ENCODE data around the gene ABLIM3.

Gene ABLIM3

GRCh38 chr5:149274939-149275338 is 133.6 kb downstream of the ABLIM3 start:
- WGBS, result 100% methylated on average over 1 of the region's 1 CpG
- Histone ChIP-seq H3K79me1 (replicated peaks; ENCODE audit: low read length, poor library complexity, severe bottlenecking) (peaks cover 26% of the 10 kb centered on the region), H2BK120ac (ENCODE audit: low read depth, low read length) (no peak overlapping the region), H3K4me3 (ENCODE audit: insufficient read depth in 1 of 2, low read depth in 1 of 2, low read length in 2 of 2) (no peak overlapping the region), H2BK15ac (ENCODE audit: low read depth, poor library complexity, severe bottlenecking) (no peak overlapping the region), H2AK5ac (ENCODE audit: low read length, severe bottlenecking) (no peak overlapping the region), H2BK12ac (ENCODE audit: low read length in 2 of 2) (no peak overlapping the region), H2BK5ac (ENCODE audit: low read depth, low read length, poor library complexity, severe bottlenecking) (no peak overlapping the region), H3K4me2 (ENCODE audit: low read length, poor library complexity, severe bottlenecking) (no peak overlapping the region), H2AFZ (ENCODE audit: low read depth, low read length) (no peak overlapping the region), H3K9me3 (ENCODE audit: control insufficient read depth, low read length) (no peaks in the 10 kb centered on the region), H3K4me1 (ENCODE audit: control insufficient read depth, insufficient read depth, low read depth, low read length) (peaks cover 11% of the 10 kb centered on the region), H3K36me3 (ENCODE audit: control insufficient read depth in 1 of 2, insufficient read depth in 2 of 2, low read depth in 1 of 2, low read length in 2 of 2) (peaks cover 0 to 3% of the 10 kb centered on the region in 2 experiments), H3K4ac (ENCODE audit: low read depth in 1 of 2, low read length in 2 of 2) (no peak overlapping the region), H3K18ac (ENCODE audit: low read depth in 1 of 2, low read length in 2 of 2) (no peak overlapping the region), H3K27me3 (ENCODE audit: control insufficient read depth in 1 of 2, insufficient read depth in 1 of 2, low read length in 2 of 2) (no peaks in the 10 kb centered on the region), H4K91ac (ENCODE audit: low read length) (peak overlapping the region; percentile 11), H4K8ac (ENCODE audit: low read length) (no peak overlapping the region), H3K27ac (ENCODE audit: low read length, poor library complexity, severe bottlenecking) (no peak overlapping the region), H3K23ac (ENCODE audit: low read length in 2 of 2) (no peak overlapping the region), H3K14ac (ENCODE audit: low read length in 2 of 2) (no peak overlapping the region), H3K9ac (ENCODE audit: low read length) (peak overlapping the region; percentile 24)
- no peak for DNase-seq

- no peak for DNase-seq
- H3K4me1 ChIP-seq (ENCODE audit: control insufficient read depth, insufficient read depth, low read depth, low read length), result peaks cover 6% of the 10 kb centered on the region
- WGBS, result 98% methylated on average over 4 of the region's 4 CpGs
- H2BK12ac ChIP-seq (ENCODE audit: low read length in 2 of 2), result no peak overlapping the region
- H3K79me1 ChIP-seq (replicated peaks; ENCODE audit: low read length, poor library complexity, severe bottlenecking), result peaks cover 34% of the 10 kb centered on the region
- no peak overlapping the region for H2BK15ac ChIP-seq (ENCODE audit: low read depth, poor library complexity, severe bottlenecking)
- no peak overlapping the region for H4K91ac ChIP-seq (ENCODE audit: low read length)
- no peak overlapping the region for H3K23ac ChIP-seq (ENCODE audit: low read length in 2 of 2)
- H3K9ac ChIP-seq (ENCODE audit: low read length), result no peak overlapping the region
- no peaks in the 10 kb centered on the region for H3K9me3 ChIP-seq (ENCODE audit: control insufficient read depth, low read length)
- H2AFZ ChIP-seq (ENCODE audit: low read depth, low read length), result no peak overlapping the region
- no peaks in the 10 kb centered on the region for H3K27me3 ChIP-seq (ENCODE audit: control insufficient read depth in 1 of 2, insufficient read depth in 1 of 2, low read length in 2 of 2)
- H2AK5ac ChIP-seq (ENCODE audit: low read length, severe bottlenecking), result no peak overlapping the region
- H3K4ac ChIP-seq (ENCODE audit: low read depth in 1 of 2, low read length in 2 of 2), result no peak overlapping the region
- H2BK120ac ChIP-seq (ENCODE audit: low read depth, low read length), result no peak overlapping the region
- no peak overlapping the region for H3K4me2 ChIP-seq (ENCODE audit: low read length, poor library complexity, severe bottlenecking)
- H3K27ac ChIP-seq (ENCODE audit: low read length, poor library complexity, severe bottlenecking), result no peak overlapping the region
- no peak overlapping the region for H4K8ac ChIP-seq (ENCODE audit: low read length)
- no peak overlapping the region for H3K18ac ChIP-seq (ENCODE audit: low read depth in 1 of 2, low read length in 2 of 2)
- H3K36me3 ChIP-seq (ENCODE audit: control insufficient read depth in 1 of 2, insufficient read depth in 2 of 2, low read depth in 1 of 2, low read length in 2 of 2), result peaks cover 0 to 8% of the 10 kb centered on the region in 2 experiments
- no peak overlapping the region for H3K14ac ChIP-seq (ENCODE audit: low read length in 2 of 2)
- H3K4me3 ChIP-seq (ENCODE audit: insufficient read depth in 1 of 2, low read depth in 1 of 2, low read length in 2 of 2), result no peak overlapping the region
- H2BK5ac ChIP-seq (ENCODE audit: low read depth, low read length, poor library complexity, severe bottlenecking), result no peak overlapping the region
Measured at GRCh38 chr5:149277801-149278200, 136.5 kb downstream of the ABLIM3 start.

GRCh38 chr5:149278451-149279210 is 137.3 kb downstream of the ABLIM3 start:
- Histone ChIP-seq H2AFZ (ENCODE audit: low read depth, low read length) (no peak overlapping the region), H3K27ac (ENCODE audit: low read length, poor library complexity, severe bottlenecking) (no peak overlapping the region), H3K4me1 (ENCODE audit: control insufficient read depth, insufficient read depth, low read depth, low read length) (peaks cover 3% of the 10 kb centered on the region), H3K9ac (ENCODE audit: low read length) (no peak overlapping the region), H3K36me3 (ENCODE audit: control insufficient read depth in 1 of 2, insufficient read depth in 2 of 2, low read depth in 1 of 2, low read length in 2 of 2) (peaks cover 0 to 8% of the 10 kb centered on the region in 2 experiments), H2BK12ac (ENCODE audit: low read length in 2 of 2) (no peak overlapping the region), H2BK5ac (ENCODE audit: low read depth, low read length, poor library complexity, severe bottlenecking) (no peak overlapping the region), H4K8ac (ENCODE audit: low read length) (peak overlapping the region; percentile 36), H3K4me3 (ENCODE audit: insufficient read depth in 1 of 2, low read depth in 1 of 2, low read length in 2 of 2) (no peak overlapping the region), H3K27me3 (ENCODE audit: control insufficient read depth in 1 of 2, insufficient read depth in 1 of 2, low read length in 2 of 2) (no peaks in the 10 kb centered on the region), H4K91ac (ENCODE audit: low read length) (peak overlapping the region; percentile 31), H2BK15ac (ENCODE audit: low read depth, poor library complexity, severe bottlenecking) (no peak overlapping the region), H2AK5ac (ENCODE audit: low read length, severe bottlenecking) (no peak overlapping the region), H3K14ac (ENCODE audit: low read length in 2 of 2) (no peak overlapping the region), H2BK120ac (ENCODE audit: low read depth, low read length) (no peak overlapping the region), H3K79me1 (replicated peaks; ENCODE audit: low read length, poor library complexity, severe bottlenecking) (peaks cover 33% of the 10 kb centered on the region), H3K18ac (ENCODE audit: low read depth in 1 of 2, low read length in 2 of 2) (no peak overlapping the region), H3K4ac (ENCODE audit: low read depth in 1 of 2, low read length in 2 of 2) (no peak overlapping the region), H3K23ac (ENCODE audit: low read length in 2 of 2) (no peak overlapping the region), H3K9me3 (ENCODE audit: control insufficient read depth, low read length) (no peaks in the 10 kb centered on the region), H3K4me2 (ENCODE audit: low read length, poor library complexity, severe bottlenecking) (no peak overlapping the region)
- no peak for DNase-seq
- WGBS, result 96% methylated on average over 5 of the region's 5 CpGs

GRCh38 chr5:149279661-149280060 is 138.4 kb downstream of the ABLIM3 start:
- H4K91ac ChIP-seq (ENCODE audit: low read length), result no peak overlapping the region
- no peaks in the 10 kb centered on the region for H3K27me3 ChIP-seq (ENCODE audit: control insufficient read depth in 1 of 2, insufficient read depth in 1 of 2, low read length in 2 of 2)
- H3K27ac ChIP-seq (ENCODE audit: low read length, poor library complexity, severe bottlenecking), result no peak overlapping the region
- H3K4ac ChIP-seq (ENCODE audit: low read depth in 1 of 2, low read length in 2 of 2), result no peak overlapping the region
- no peak overlapping the region for H2AFZ ChIP-seq (ENCODE audit: low read depth, low read length)
- no peak overlapping the region for H2BK15ac ChIP-seq (ENCODE audit: low read depth, poor library complexity, severe bottlenecking)
- no peak overlapping the region for H2AK5ac ChIP-seq (ENCODE audit: low read length, severe bottlenecking)
- H3K23ac ChIP-seq (ENCODE audit: low read length in 2 of 2), result no peak overlapping the region
- peaks cover 30% of the 10 kb centered on the region for H3K79me1 ChIP-seq (replicated peaks; ENCODE audit: low read length, poor library complexity, severe bottlenecking)
- no peak overlapping the region for H3K14ac ChIP-seq (ENCODE audit: low read length in 2 of 2)
- no peak for DNase-seq
- H3K4me1 ChIP-seq (ENCODE audit: control insufficient read depth, insufficient read depth, low read depth, low read length), result peaks cover 3% of the 10 kb centered on the region
- no peak overlapping the region for H3K18ac ChIP-seq (ENCODE audit: low read depth in 1 of 2, low read length in 2 of 2)
- no peak overlapping the region for H2BK120ac ChIP-seq (ENCODE audit: low read depth, low read length)
- H3K4me2 ChIP-seq (ENCODE audit: low read length, poor library complexity, severe bottlenecking), result no peak overlapping the region
- H2BK5ac ChIP-seq (ENCODE audit: low read depth, low read length, poor library complexity, severe bottlenecking), result no peak overlapping the region
- H2BK12ac ChIP-seq (ENCODE audit: low read length in 2 of 2), result no peak overlapping the region
- peaks cover 0 to 8% of the 10 kb centered on the region in 2 experiments for H3K36me3 ChIP-seq (ENCODE audit: control insufficient read depth in 1 of 2, insufficient read depth in 2 of 2, low read depth in 1 of 2, low read length in 2 of 2)
- H3K9ac ChIP-seq (ENCODE audit: low read length), result no peak overlapping the region
- WGBS, result 78% methylated on average over 1 of the region's 1 CpG
- H3K4me3 ChIP-seq (ENCODE audit: insufficient read depth in 1 of 2, low read depth in 1 of 2, low read length in 2 of 2), result no peak overlapping the region
- H4K8ac ChIP-seq (ENCODE audit: low read length), result peak overlapping the region; percentile 29
- H3K9me3 ChIP-seq (ENCODE audit: control insufficient read depth, low read length), result no peaks in the 10 kb centered on the region

Data from mesenchymal stem cell (in vitro differentiated cells and primary cell).